Measurements from ENCODE around the gene TBX21. TPM values are rescaled to one million over a fixed set of nuclear protein-coding genes. Genes with fewer than 3 reads are reported as not detected.

TBX21 gene
- total RNA-seq, 2 donors from 2014 or later = not detected

DNA sequence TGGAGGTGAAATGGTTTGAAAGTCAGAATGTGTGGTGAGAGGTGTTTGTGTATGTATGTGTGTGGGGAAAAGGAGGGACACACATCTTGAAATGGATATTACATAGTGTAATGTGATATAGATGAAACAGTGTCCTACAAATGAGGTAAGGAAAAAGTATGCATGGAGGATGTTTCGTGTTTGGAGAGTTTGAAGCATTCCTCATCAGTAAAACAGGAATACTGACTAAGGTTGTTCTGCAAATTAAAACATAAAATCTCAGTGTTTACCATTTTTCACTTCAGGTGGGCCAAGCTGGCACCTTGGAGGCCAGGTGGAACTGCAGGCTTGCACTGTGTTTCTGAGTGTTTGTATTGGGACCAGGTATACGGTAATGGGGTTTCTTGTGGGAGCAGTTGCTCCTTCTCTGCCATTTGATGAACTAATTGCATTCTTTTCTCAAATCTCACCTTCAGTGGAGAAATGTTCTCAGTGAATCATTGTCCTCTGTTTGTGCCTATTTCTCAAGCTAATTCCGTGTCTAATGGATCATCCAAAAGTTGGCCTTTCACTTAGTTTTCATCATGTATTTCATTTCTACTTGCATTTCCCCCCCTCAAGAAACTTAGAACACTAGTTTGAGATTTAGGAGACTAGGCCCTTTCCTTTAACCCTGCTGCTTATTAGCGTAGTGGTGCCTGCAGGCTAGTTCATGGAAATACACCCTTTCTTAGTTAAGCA, 47.3 kb upstream of the TBX21 start:
- H3K4me3 ChIP-seq (ENCODE audit: low read length) = no peak overlapping the region
- no peak overlapping the region for H3K27ac ChIP-seq (ENCODE audit: low read depth, low read length)
- H3K27me3 Mint-ChIP-seq (ENCODE audit: insufficient read depth) = no peaks in the 10 kb centered on the region
- no peaks in the 10 kb centered on the region for H3K27me3 ChIP-seq (ENCODE audit: control insufficient read depth, insufficient read depth, low read length, poor library complexity, severe bottlenecking)
- no peaks in the 10 kb centered on the region for H3K9me3 Mint-ChIP-seq
- H3K27ac Mint-ChIP-seq = peak overlapping the region; percentile 66
- no peaks in the 10 kb centered on the region for H3K9me3 ChIP-seq (ENCODE audit: control insufficient read depth, low read length)
- TF ChIP-seq, protein P1, sequence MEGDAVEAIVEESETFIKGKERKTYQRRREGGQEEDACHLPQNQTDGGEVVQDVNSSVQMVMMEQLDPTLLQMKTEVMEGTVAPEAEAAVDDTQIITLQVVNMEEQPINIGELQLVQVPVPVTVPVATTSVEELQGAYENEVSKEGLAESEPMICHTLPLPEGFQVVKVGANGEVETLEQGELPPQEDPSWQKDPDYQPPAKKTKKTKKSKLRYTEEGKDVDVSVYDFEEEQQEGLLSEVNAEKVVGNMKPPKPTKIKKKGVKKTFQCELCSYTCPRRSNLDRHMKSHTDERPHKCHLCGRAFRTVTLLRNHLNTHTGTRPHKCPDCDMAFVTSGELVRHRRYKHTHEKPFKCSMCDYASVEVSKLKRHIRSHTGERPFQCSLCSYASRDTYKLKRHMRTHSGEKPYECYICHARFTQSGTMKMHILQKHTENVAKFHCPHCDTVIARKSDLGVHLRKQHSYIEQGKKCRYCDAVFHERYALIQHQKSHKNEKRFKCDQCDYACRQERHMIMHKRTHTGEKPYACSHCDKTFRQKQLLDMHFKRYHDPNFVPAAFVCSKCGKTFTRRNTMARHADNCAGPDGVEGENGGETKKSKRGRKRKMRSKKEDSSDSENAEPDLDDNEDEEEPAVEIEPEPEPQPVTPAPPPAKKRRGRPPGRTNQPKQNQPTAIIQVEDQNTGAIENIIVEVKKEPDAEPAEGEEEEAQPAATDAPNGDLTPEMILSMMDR (conservative IDR thresholded peaks at IDR 0.05) = no peak
- no peaks in the 10 kb centered on the region for H3K4me1 ChIP-seq (ENCODE audit: control insufficient read depth, insufficient read depth, low read length)
- no peak overlapping the region for H3K9ac ChIP-seq (ENCODE audit: extremely low read depth, low read length, poor library complexity, severe bottlenecking)
- peaks cover 55% of the 10 kb centered on the region for H3K36me3 ChIP-seq (ENCODE audit: control insufficient read depth, insufficient read depth, low read length)
- peaks cover 38% of the 10 kb centered on the region for H3K36me3 Mint-ChIP-seq (ENCODE audit: low read depth)
- H3K4me3 Mint-ChIP-seq = no peak overlapping the region
- peaks cover 14% of the 10 kb centered on the region for H3K4me1 Mint-ChIP-seq
- no peak for DNase-seq
- WGBS, 2 experiments (ENCODE audit: insufficient coverage in 1 of 2, insufficient read length in 1 of 2) = 100% methylated on average over 4 of the region's 4 CpGs

DNA sequence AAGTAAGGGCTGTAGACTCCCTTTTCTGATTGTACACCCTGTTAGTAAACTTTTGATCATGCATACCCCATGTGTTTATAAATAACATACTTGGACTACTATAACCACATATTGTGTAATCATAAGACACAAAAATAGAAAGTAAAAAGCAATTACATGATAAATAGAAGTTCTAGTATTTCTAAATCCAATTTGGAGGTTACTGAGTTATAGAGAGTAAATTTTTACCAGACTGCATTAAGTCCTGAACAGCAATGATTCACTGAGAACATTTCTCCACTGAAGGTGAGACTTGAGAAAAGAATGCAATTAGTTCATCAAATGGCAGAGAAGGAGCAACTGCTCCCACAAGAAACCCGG, 46.8 kb upstream of the TBX21 start:
- Mint-ChIP-seq H3K27ac (no peak overlapping the region), H3K36me3 (ENCODE audit: low read depth) (peaks cover 33% of the 10 kb centered on the region), H3K9me3 (no peaks in the 10 kb centered on the region), H3K4me1 (peaks cover 14% of the 10 kb centered on the region), H3K4me3 (no peak overlapping the region), H3K27me3 (ENCODE audit: insufficient read depth) (no peaks in the 10 kb centered on the region)
- no peak for DNase-seq
- no peaks in the 10 kb centered on the region for H3K4me1 ChIP-seq (ENCODE audit: control insufficient read depth, insufficient read depth, low read length)
- peaks cover 50% of the 10 kb centered on the region for H3K36me3 ChIP-seq (ENCODE audit: control insufficient read depth, insufficient read depth, low read length)
- no peaks in the 10 kb centered on the region for H3K9me3 ChIP-seq (ENCODE audit: control insufficient read depth, low read length)
- WGBS, 2 experiments (ENCODE audit: insufficient coverage in 1 of 2, insufficient read length in 1 of 2) = 100% methylated on average over 1 of the region's 1 CpG; no CpG with 5 or more reads in 1 of the 2 experiments
- H3K9ac ChIP-seq (ENCODE audit: extremely low read depth, low read length, poor library complexity, severe bottlenecking) = no peak overlapping the region
- TF ChIP-seq, protein P1 (conservative IDR thresholded peaks at IDR 0.05) = no peak
- no peak overlapping the region for H3K27ac ChIP-seq (ENCODE audit: low read depth, low read length)
- H3K27me3 ChIP-seq (ENCODE audit: control insufficient read depth, insufficient read depth, low read length, poor library complexity, severe bottlenecking) = no peaks in the 10 kb centered on the region
- H3K4me3 ChIP-seq (ENCODE audit: low read length) = no peak overlapping the region

DNA sequence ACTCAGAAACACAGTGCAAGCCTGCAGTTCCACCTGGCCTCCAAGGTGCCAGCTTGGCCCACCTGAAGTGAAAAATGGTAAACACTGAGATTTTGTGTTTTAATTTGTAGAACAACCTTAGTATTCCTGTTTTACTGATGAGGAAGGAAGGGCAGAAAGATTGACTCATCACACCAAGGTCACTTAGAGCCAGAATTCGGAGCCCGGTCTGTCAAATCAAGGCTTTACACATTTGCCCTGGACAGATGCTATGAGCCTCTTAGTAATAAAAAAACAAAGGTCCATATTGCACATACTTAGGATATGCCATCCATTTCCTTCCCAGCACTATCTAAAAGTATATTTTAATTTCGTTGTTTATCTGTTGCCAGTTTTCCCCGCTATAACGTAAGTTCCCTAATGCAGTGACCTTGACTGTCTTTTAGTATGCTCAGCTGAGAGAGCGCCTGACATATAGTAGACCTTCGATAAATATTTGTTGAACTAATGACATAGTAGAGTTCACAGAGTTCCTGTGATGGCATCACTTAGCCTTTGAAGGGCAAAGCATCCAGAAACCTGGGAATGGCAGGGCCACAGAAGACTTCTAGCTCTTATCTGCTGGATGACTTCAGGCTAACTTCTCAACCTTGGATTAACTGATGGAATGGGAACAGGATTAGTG, 46.2 kb upstream of the TBX21 start:
- peak overlapping the region; percentile 42 for H3K27ac Mint-ChIP-seq
- 94 to 96% methylated on average over 7 of the region's 7 CpGs for WGBS, 2 experiments (ENCODE audit: insufficient coverage in 1 of 2, insufficient read length in 1 of 2)
- H3K9me3 Mint-ChIP-seq = no peaks in the 10 kb centered on the region

More for the DNA sequence above, 46.2 kb upstream of the TBX21 start:
- no peak for DNase-seq
- Histone ChIP-seq H3K9ac (ENCODE audit: extremely low read depth, low read length, poor library complexity, severe bottlenecking) (no peak overlapping the region), H3K36me3 (ENCODE audit: control insufficient read depth, insufficient read depth, low read length) (peaks cover 45% of the 10 kb centered on the region), H3K4me1 (ENCODE audit: control insufficient read depth, insufficient read depth, low read length) (no peaks in the 10 kb centered on the region), H3K9me3 (ENCODE audit: control insufficient read depth, low read length) (no peaks in the 10 kb centered on the region), H3K4me3 (ENCODE audit: low read length) (no peak overlapping the region), H3K27ac (ENCODE audit: low read depth, low read length) (no peak overlapping the region), H3K27me3 (ENCODE audit: control insufficient read depth, insufficient read depth, low read length, poor library complexity, severe bottlenecking) (no peaks in the 10 kb centered on the region)
- Mint-ChIP-seq H3K4me3 (no peak overlapping the region), H3K36me3 (ENCODE audit: low read depth) (peaks cover 32% of the 10 kb centered on the region), H3K4me1 (peaks cover 14% of the 10 kb centered on the region), H3K27me3 (ENCODE audit: insufficient read depth) (no peaks in the 10 kb centered on the region)
- TF ChIP-seq, protein P1 (conservative IDR thresholded peaks at IDR 0.05) = no peak

All from endodermal cell (in vitro differentiated cells).